SU-DHL-6 (cell line): ENCODE measurements around the gene GNG4.

Source experiments
- CTCF ChIP-seq: fragments of 200-600 bp; sonication (generic); IDR thresholded peaks from one replicate; pipeline ENCODE4 v1.5.1; 2017; ENCODE audit warnings: antibody characterized with exemption, mild to moderate bottlenecking, low read length, moderate library complexity; ENCODE audit not compliant: insufficient read depth, poor library complexity, severe bottlenecking
- EZH2phosphoT487 ChIP-seq: fragments of 200-600 bp; sonication (generic), shearing (Covaris generic); conservative IDR thresholded peaks from 2 replicates; pipeline ENCODE4 v1.6.1; 2018; ENCODE audit warnings: mild to moderate bottlenecking, antibody characterized with exemption, low read length, moderate library complexity, mixed read lengths

GRCh38 chr1:235661568-235661967, 12.0 kb upstream of the GNG4 start:
- TF ChIP-seq CTCF (no peak), EZH2phosphoT487 (no peak)
